ENCODE results near the gene GRIN2A. TPM values are rescaled to one million over a fixed set of nuclear protein-coding genes. Genes with fewer than 3 reads are reported as not detected.

Gene GRIN2A
- polyA plus RNA-seq, 1 donor (not counting 4 experiments of a cell fraction or from before 2014, with no cell fraction given) = 0.01 TPM

- TF ChIP-seq CTCF (optimal IDR thresholded peaks at IDR 0.05 in 1 of 3, IDR thresholded peaks at IDR 0.05 in 1 of 3, conservative IDR thresholded peaks at IDR 0.05 in 1 of 3; ENCODE audit: extremely low read depth in 1 of 3, insufficient read depth in 2 of 3, low read length in 3 of 3) (no peak), EZH2 (IDR thresholded peaks at IDR 0.05; ENCODE audit: low read length) (no peak)
- no peak for FAIRE-seq
- H3K9ac ChIP-seq (ENCODE audit: control insufficient read depth, extremely low read depth, insufficient read depth, low read length) = no peak overlapping the region
These were observed 211.4 kb downstream of the GRIN2A start for GRCh38 chr16:9970796-9971195.

GRCh38 chr16:9970244-9970643, 212.0 kb downstream of the GRIN2A start:
- FAIRE-seq (no peak), DNase-seq (ENCODE audit: low read depth, low spot score) (no peak)
- H3K9me1 ChIP-seq (ENCODE audit: control insufficient read depth, extremely low read depth, insufficient read depth, low read length) = no peaks in the 10 kb centered on the region
- no peak overlapping the region for H3K4me2 ChIP-seq (ENCODE audit: control insufficient read depth, extremely low read depth, insufficient read depth, low read depth, low read length)
- dilution Hi-C loops (cut with MboI; ENCODE audit: extremely low pct_ligation_motif_present, low sequenced_read_pairs) = no loop called here
- no peaks in the 10 kb centered on the region for H4K20me1 ChIP-seq (ENCODE audit: control insufficient read depth, extremely low read depth, insufficient read depth, low read length)
- H3K4me1 ChIP-seq (ENCODE audit: control insufficient read depth, extremely low read depth, insufficient read depth, low read length) = no peaks in the 10 kb centered on the region
- H3K79me2 ChIP-seq (ENCODE audit: control insufficient read depth, insufficient read depth, low read length) = no peaks in the 10 kb centered on the region
- no peak overlapping the region for H3K27ac ChIP-seq (ENCODE audit: control insufficient read depth, insufficient read depth, low read length)
- H2AFZ ChIP-seq (ENCODE audit: control insufficient read depth, low read length) = no peak overlapping the region
- no peak for TF ChIP-seq CTCF (optimal IDR thresholded peaks at IDR 0.05 in 1 of 3, IDR thresholded peaks at IDR 0.05 in 1 of 3, conservative IDR thresholded peaks at IDR 0.05 in 1 of 3; ENCODE audit: extremely low read depth in 1 of 3, insufficient read depth in 2 of 3, low read length in 3 of 3)
- TF ChIP-seq EZH2 (IDR thresholded peaks at IDR 0.05; ENCODE audit: low read length) = no peak
- no peak overlapping the region for H3K4me3 ChIP-seq (ENCODE audit: control insufficient read depth in 2 of 3, extremely low read depth in 1 of 3, insufficient read depth in 2 of 3, low read depth in 1 of 3, low read length in 3 of 3)
- H3K27me3 ChIP-seq (ENCODE audit: control insufficient read depth, extremely low read depth, insufficient read depth, low read length) = no peaks in the 10 kb centered on the region
- H3K36me3 ChIP-seq (ENCODE audit: control insufficient read depth in 2 of 2, extremely low read depth in 1 of 2, insufficient read depth in 2 of 2, low read length in 2 of 2) = no peaks in the 10 kb centered on the region
- no peak overlapping the region for H3K9ac ChIP-seq (ENCODE audit: control insufficient read depth, extremely low read depth, insufficient read depth, low read length)
- H3K9me3 ChIP-seq (ENCODE audit: control insufficient read depth, low read depth, low read length) = no peaks in the 10 kb centered on the region

More at GRCh38 chr16:9970796-9971195, 211.4 kb downstream of the GRIN2A start:
- Histone ChIP-seq H3K27me3 (ENCODE audit: control insufficient read depth, extremely low read depth, insufficient read depth, low read length) (no peaks in the 10 kb centered on the region), H3K27ac (ENCODE audit: control insufficient read depth, insufficient read depth, low read length) (no peak overlapping the region), H3K36me3 (ENCODE audit: control insufficient read depth in 2 of 2, extremely low read depth in 1 of 2, insufficient read depth in 2 of 2, low read length in 2 of 2) (no peaks in the 10 kb centered on the region), H3K9me1 (ENCODE audit: control insufficient read depth, extremely low read depth, insufficient read depth, low read length) (no peaks in the 10 kb centered on the region), H4K20me1 (ENCODE audit: control insufficient read depth, extremely low read depth, insufficient read depth, low read length) (no peaks in the 10 kb centered on the region), H3K4me3 (ENCODE audit: control insufficient read depth in 2 of 3, extremely low read depth in 1 of 3, insufficient read depth in 2 of 3, low read depth in 1 of 3, low read length in 3 of 3) (no peak overlapping the region), H3K79me2 (ENCODE audit: control insufficient read depth, insufficient read depth, low read length) (no peaks in the 10 kb centered on the region), H3K4me2 (ENCODE audit: control insufficient read depth, extremely low read depth, insufficient read depth, low read depth, low read length) (no peak overlapping the region), H2AFZ (ENCODE audit: control insufficient read depth, low read length) (no peak overlapping the region), H3K4me1 (ENCODE audit: control insufficient read depth, extremely low read depth, insufficient read depth, low read length) (no peaks in the 10 kb centered on the region), H3K9me3 (ENCODE audit: control insufficient read depth, low read depth, low read length) (no peaks in the 10 kb centered on the region)
- dilution Hi-C loops (cut with MboI; ENCODE audit: extremely low pct_ligation_motif_present, low sequenced_read_pairs) = no loop called here
- DNase-seq (ENCODE audit: low read depth, low spot score) = no peak

Measured in keratinocyte (primary cell).